ENCODE results near the gene DYNLT2B. TPM values are rescaled to one million over a fixed set of nuclear protein-coding genes. Genes with fewer than 3 reads are reported as not detected.
"Not testable (repeated sequence)": the region's sequence is repeated elsewhere in the genome, so short reads cannot be mapped to it uniquely, and the experiment has no call there.

DYNLT2B gene
- polyA plus RNA-seq, 1 donor from 2014 or later = 30.6 TPM

DNA sequence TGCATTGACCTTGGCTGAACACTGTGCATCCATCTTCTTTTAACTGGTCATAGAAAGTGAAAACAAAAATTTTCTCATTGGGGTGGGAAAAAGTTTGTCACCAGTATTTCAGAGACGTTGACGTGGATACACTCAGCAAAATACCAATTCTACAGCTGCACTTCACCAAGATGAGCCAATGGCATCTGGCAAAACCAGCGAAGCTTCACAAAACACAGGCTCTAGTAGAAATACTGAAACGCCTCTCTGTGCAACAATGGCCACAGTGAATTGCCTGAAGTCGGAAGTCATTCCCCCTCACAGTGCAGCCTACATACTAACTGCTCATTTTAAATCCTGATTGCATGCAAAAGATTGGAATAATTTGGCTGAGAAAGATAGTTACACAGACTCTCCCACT lies 47.5 kb downstream of the DYNLT2B start:
- no peaks in the 10 kb centered on the region for H3K27me3 Mint-ChIP-seq
- no peaks in the 10 kb centered on the region for H3K9me3 Mint-ChIP-seq
- H3K27ac Mint-ChIP-seq = peak overlapping the region in 1 of 3 donors; percentile 71
- peaks cover 25 to 35% (median 27%) of the 10 kb centered on the region in 3 donors for H3K4me1 Mint-ChIP-seq
- H3K4me3 Mint-ChIP-seq = no peak overlapping the region
- peaks cover 6% of the 10 kb centered on the region for H3K36me3 Mint-ChIP-seq

GRCh38 chr3:196268284-196269163 lies 49.5 kb downstream of the DYNLT2B start:
- Mint-ChIP-seq H3K4me3 (peak overlapping the region in 2 of 4 donors; percentile 35 to 49), H3K36me3 (peaks cover 6% of the 10 kb centered on the region), H3K27me3 (no peaks in the 10 kb centered on the region), H3K4me1 (peaks cover 15 to 30% (median 18%) of the 10 kb centered on the region in 3 donors), H3K9me3 (no peaks in the 10 kb centered on the region), H3K27ac (peak overlapping the region in 1 of 3 donors; percentile 29)

GRCh38 chr3:196263819-196264218 lies 54.2 kb downstream of the DYNLT2B start:
- Mint-ChIP-seq H3K4me1 (peaks cover 4 to 16% (median 8%) of the 10 kb centered on the region in 3 donors), H3K27ac (no peak overlapping the region), H3K36me3 (peaks cover 6% of the 10 kb centered on the region)

GRCh38 chr3:196260784-196261183 lies 57.3 kb downstream of the DYNLT2B start:
- Mint-ChIP-seq H3K27me3 (no peaks in the 10 kb centered on the region), H3K4me1 (peaks cover 0 to 5% (median 5%) of the 10 kb centered on the region in 3 donors), H3K4me3 (no peak overlapping the region), H3K27ac (no peak overlapping the region), H3K9me3 (no peaks in the 10 kb centered on the region), H3K36me3 (peaks cover 6% of the 10 kb centered on the region)

More at GRCh38 chr3:196263819-196264218, 54.2 kb downstream of the DYNLT2B start:
- no peak overlapping the region for H3K4me3 Mint-ChIP-seq
- H3K27me3 Mint-ChIP-seq = no peaks in the 10 kb centered on the region
- H3K9me3 Mint-ChIP-seq = no peaks in the 10 kb centered on the region

GRCh38 chr3:196255776-196256175 lies 62.3 kb downstream of the DYNLT2B start:
- Mint-ChIP-seq H3K4me3 (no peak overlapping the region), H3K27me3 (no peaks in the 10 kb centered on the region), H3K9me3 (no peaks in the 10 kb centered on the region), H3K27ac (peak overlapping the region in 1 of 3 donors; percentile 34), H3K4me1 (peaks cover 7 to 9% (median 8%) of the 10 kb centered on the region in 3 donors), H3K36me3 (peaks cover 5% of the 10 kb centered on the region)

DNA sequence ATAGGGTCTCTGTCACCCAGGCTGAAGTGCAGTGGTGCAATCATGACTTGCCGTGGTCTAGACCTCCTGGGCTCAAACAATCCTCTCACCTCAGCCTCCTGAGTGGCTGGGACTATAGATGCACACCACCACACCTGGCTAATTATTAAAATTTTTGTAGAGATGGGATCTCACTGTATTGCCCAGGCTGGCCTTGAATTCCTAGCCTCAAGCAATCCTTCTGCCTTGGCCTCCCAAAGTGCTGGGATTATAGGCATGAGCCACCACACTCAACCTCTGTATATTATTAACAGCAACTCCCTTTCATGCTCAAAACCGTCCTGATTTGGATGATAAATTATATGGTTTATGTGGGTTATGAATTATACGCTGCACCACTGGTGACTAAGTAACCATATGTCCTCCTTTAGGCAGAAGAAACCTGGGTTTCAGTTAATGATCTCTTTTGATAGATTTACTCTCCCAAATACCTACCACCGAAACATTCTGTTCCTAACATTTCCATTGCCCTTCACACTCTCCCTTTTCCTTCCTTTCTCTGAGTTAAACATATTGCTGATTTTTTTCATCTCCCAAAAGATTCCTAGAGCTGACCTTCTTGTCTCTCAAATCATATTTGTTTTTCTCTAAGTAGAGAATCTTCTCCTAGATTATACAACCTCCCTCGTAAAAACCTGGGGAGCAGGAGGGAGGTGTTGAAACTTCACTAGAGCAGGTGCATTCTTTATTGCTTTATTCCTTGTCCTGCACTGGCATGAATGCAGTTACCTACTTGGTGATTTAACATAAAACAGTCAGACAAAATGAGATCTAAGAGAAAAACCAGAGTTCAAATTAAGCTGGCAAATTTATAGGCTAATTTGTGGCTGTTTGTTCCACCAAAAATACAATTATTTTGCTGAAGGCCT lies 63.4 kb downstream of the DYNLT2B start:
- Mint-ChIP-seq H3K27ac (peak overlapping the region in 1 of 3 donors; percentile 3), H3K36me3 (peaks cover 4% of the 10 kb centered on the region), H3K9me3 (no peaks in the 10 kb centered on the region), H3K4me3 (no peak overlapping the region), H3K27me3 (no peaks in the 10 kb centered on the region), H3K4me1 (peaks cover 7 to 9% (median 8%) of the 10 kb centered on the region in 3 donors)

DNA sequence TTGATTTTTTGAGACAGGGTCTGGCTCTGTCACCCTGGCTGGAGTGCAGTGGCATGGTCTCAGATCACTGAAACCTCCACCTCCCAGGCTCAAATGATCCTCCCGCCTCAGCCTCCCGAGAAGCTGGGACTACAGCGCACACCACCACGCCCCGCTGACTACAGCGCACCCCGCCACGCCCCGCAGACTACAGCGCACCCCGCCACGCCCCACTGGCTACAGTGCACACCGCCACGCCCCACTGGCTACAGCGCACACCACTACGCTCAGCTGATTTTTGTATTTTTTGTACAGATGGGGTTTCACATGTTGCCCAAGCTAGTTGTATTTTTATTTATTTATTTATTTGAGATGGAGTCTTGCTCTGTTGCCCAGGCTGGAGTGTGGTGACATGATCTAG lies 66.1 kb downstream of the DYNLT2B start:
- Mint-ChIP-seq H3K27ac (peak overlapping the region in 1 of 3 donors; percentile 89), H3K36me3 (peaks cover 6% of the 10 kb centered on the region), H3K27me3 (no peaks in the 10 kb centered on the region), H3K4me3 (peak overlapping the region in 1 of 4 donors; percentile 1), H3K4me1 (peaks cover 7 to 9% (median 8%) of the 10 kb centered on the region in 3 donors), H3K9me3 (no peaks in the 10 kb centered on the region)

DNA sequence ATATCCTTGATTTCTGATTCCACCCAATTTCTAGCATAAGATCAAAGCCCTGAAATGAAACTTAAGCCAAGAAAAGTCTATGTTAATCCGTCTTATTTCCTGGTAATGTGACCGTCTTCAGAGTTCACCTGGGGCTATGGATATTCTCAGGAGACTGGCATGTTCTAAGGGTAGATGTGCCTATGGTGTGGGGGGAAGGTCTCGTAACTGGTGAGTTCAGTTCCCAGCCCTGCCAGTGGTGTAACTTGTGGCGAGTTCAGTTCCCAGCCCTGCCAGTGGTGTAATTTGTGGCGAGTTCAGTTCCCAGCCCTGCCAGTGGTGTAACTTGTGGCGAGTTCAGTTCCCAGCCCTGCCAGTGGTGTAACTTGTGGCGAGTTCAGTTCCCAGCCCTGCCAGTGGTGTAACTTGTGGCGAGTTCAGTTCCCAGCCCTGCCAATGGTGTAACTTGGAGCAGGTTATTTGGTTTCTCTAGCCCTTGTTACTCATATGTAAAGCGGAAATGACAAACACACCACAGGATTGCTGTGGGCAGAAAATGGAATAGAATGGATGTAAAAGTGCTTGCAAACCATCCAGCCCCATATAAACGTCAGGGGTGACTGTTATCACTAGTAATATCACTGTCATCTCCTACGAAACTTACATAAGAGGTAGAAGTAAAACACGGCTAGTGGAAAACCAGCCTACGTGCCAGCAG lies 71.3 kb downstream of the DYNLT2B start:
- Mint-ChIP-seq H3K27me3 (no peaks in the 10 kb centered on the region), H3K4me1 (peaks cover 0 to 4% (median 2%) of the 10 kb centered on the region in 3 donors), H3K36me3 (peaks cover 5% of the 10 kb centered on the region), H3K9me3 (no peaks in the 10 kb centered on the region), H3K27ac (no peak overlapping the region), H3K4me3 (no peak overlapping the region)

GRCh38 chr3:196244166-196244565 lies 73.9 kb downstream of the DYNLT2B start:
- H3K27ac Mint-ChIP-seq, H3K4me1 Mint-ChIP-seq, H3K27me3 Mint-ChIP-seq, H3K36me3 Mint-ChIP-seq, H3K9me3 Mint-ChIP-seq, H3K4me3 Mint-ChIP-seq: not testable (repeated sequence)

GRCh38 chr3:196241704-196242103 lies 76.3 kb downstream of the DYNLT2B start:
- Mint-ChIP-seq H3K27me3 (no peaks in the 10 kb centered on the region), H3K36me3 (peaks cover 1% of the 10 kb centered on the region)

More at GRCh38 chr3:196241704-196242103, 76.3 kb downstream of the DYNLT2B start:
- Mint-ChIP-seq H3K4me3 (no peak overlapping the region), H3K9me3 (no peaks in the 10 kb centered on the region), H3K4me1 (no peaks in the 10 kb centered on the region), H3K27ac (no peak overlapping the region)

Other genes starting within 250 kb of the DYNLT2B start
- 34.9 TPM for gene TFRC, start 236.2 kb downstream of the DYNLT2B start, polyA plus RNA-seq
- gene ZDHHC19, start 106.8 kb downstream of the DYNLT2B start, polyA plus RNA-seq = 5.4 TPM
- 0.90 TPM for gene SLC51A, start 101.7 kb downstream of the DYNLT2B start, polyA plus RNA-seq
- gene PCYT1A, start 30.5 kb downstream of the DYNLT2B start, polyA plus RNA-seq = 22.2 TPM
- gene TM4SF19, start 20.1 kb upstream of the DYNLT2B start, polyA plus RNA-seq = 0.84 TPM
- gene UBXN7, start 114.2 kb upstream of the DYNLT2B start, polyA plus RNA-seq = 28.9 TPM
- 13.1 TPM for gene RNF168, start 185.5 kb upstream of the DYNLT2B start, polyA plus RNA-seq
- not detected for gene SMCO1, start 197.1 kb upstream of the DYNLT2B start, polyA plus RNA-seq

All from IgD-negative memory B cell (primary cell).